Osteoblast (primary cell): ENCODE data around the gene GPR63. TPM values are rescaled to one million over a fixed set of nuclear protein-coding genes. Genes with fewer than 3 reads are reported as not detected.

Experiments
- DNase-seq: peaks from one replicate; pipeline ENCODE4 v3.0.0; 2011; ENCODE audit warnings: low spot score, mixed read lengths; ENCODE audit not compliant: insufficient read length; ENCODE audit errors: missing footprints
- H2AFZ ChIP-seq: 2 replicates; pipeline ENCODE4 v1.6.0; 2011; ENCODE audit warnings: mild to moderate bottlenecking, low read length
- H3K27ac ChIP-seq: 2 replicates; pipeline ENCODE4 v1.5.1; 2011; ENCODE audit warnings: mild to moderate bottlenecking, low read depth, low read length, moderate library complexity
- H3K27me3 ChIP-seq: 2 replicates; pipeline ENCODE4 v1.6.0; 2012; ENCODE audit warnings: mild to moderate bottlenecking, control low read depth, inconsistent platforms, low read length, moderate library complexity; ENCODE audit not compliant: insufficient read depth
- H3K36me3 ChIP-seq: 2 replicates; pipeline ENCODE4 v1.5.1; 2011; ENCODE audit warnings: mild to moderate bottlenecking, low read length, control low read depth, moderate library complexity; ENCODE audit not compliant: insufficient read depth
- H3K4me1 ChIP-seq: 2 replicates; pipeline ENCODE4 v1.5.1; 2011; ENCODE audit warnings: mild to moderate bottlenecking, low read length, control low read depth, moderate library complexity; ENCODE audit not compliant: insufficient read depth
- H3K4me2 ChIP-seq: 2 replicates; pipeline ENCODE4 v1.6.0; 2011; ENCODE audit warnings: mild to moderate bottlenecking, low read length; ENCODE audit not compliant: insufficient read depth
- H3K4me3 ChIP-seq: fragments of 200-600 bp; sonication (generic); 3 replicates; pipeline ENCODE4 v1.5.1; 2012; ENCODE audit warnings: mild to moderate bottlenecking, low read length, inconsistent platforms; ENCODE audit not compliant: insufficient read depth
- H3K79me2 ChIP-seq: 2 replicates; pipeline ENCODE4 v1.6.0; 2012; ENCODE audit warnings: mild to moderate bottlenecking, low read length, control low read depth, inconsistent platforms; ENCODE audit not compliant: insufficient read depth
- H3K9me3 ChIP-seq: 2 replicates; pipeline ENCODE4 v1.5.1; 2011; ENCODE audit warnings: low read depth, low read length, control low read depth
- H4K20me1 ChIP-seq: 2 replicates; pipeline ENCODE4 v1.6.0; 2012; ENCODE audit warnings: mild to moderate bottlenecking, low read length, control low read depth; ENCODE audit not compliant: insufficient read depth
- total RNA-seq: library from RNA; depleted of rRNA; stranded (reverse); fragments of >200 nt; gene quantifications from 2 replicates; pipeline ENCODE4 v1.2.3, GENCODE V29; 2012
- TF ChIP-seq, protein P1 (sequence below): IDR thresholded peaks from 2 replicates; pipeline ENCODE4 v1.5.1; 2011; ENCODE audit warnings: mild to moderate bottlenecking, low read depth, low read length, moderate library complexity; ENCODE audit errors: extremely low read depth

The GPR63 gene
- total RNA-seq, 1 donor = under 0.01 TPM

DNA sequence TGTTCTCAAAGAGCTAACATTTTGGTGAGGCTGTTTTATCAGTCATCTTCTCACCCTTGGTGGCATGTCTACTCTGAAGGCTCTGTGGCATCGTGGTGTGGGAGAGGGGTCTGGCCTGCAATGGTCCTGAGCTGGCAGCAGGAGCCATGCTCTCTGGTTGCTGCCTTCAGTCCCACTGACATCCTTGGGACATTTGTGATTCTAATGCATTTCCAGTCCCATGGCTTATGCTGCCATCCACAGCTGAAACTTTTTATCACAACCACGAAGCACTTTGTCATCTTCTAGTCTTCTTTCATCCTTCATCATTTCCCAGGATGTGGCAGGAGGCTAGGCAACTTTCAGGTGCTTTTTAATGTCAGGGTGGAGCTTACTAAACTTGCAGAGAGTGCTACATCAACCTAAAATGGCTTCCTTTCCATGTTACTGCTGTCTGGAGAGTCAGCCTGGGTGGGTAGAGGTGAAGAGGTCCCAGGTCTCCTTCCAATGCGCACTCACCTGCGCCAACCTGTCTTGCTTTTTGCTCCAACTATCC is 77.1 kb downstream of the GPR63 start:
- Histone ChIP-seq H3K27me3 (no peaks in the 10 kb centered on the region), H3K9me3 (no peaks in the 10 kb centered on the region), H3K36me3 (no peaks in the 10 kb centered on the region), H2AFZ (no peak overlapping the region), H3K79me2 (no peaks in the 10 kb centered on the region), H3K27ac (no peak overlapping the region), H3K4me2 (no peak overlapping the region), H3K4me3 (no peak overlapping the region), H3K4me1 (no peaks in the 10 kb centered on the region), H4K20me1 (no peaks in the 10 kb centered on the region)
- DNase-seq = no peak
- TF ChIP-seq, protein P1, sequence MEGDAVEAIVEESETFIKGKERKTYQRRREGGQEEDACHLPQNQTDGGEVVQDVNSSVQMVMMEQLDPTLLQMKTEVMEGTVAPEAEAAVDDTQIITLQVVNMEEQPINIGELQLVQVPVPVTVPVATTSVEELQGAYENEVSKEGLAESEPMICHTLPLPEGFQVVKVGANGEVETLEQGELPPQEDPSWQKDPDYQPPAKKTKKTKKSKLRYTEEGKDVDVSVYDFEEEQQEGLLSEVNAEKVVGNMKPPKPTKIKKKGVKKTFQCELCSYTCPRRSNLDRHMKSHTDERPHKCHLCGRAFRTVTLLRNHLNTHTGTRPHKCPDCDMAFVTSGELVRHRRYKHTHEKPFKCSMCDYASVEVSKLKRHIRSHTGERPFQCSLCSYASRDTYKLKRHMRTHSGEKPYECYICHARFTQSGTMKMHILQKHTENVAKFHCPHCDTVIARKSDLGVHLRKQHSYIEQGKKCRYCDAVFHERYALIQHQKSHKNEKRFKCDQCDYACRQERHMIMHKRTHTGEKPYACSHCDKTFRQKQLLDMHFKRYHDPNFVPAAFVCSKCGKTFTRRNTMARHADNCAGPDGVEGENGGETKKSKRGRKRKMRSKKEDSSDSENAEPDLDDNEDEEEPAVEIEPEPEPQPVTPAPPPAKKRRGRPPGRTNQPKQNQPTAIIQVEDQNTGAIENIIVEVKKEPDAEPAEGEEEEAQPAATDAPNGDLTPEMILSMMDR = no peak

DNA sequence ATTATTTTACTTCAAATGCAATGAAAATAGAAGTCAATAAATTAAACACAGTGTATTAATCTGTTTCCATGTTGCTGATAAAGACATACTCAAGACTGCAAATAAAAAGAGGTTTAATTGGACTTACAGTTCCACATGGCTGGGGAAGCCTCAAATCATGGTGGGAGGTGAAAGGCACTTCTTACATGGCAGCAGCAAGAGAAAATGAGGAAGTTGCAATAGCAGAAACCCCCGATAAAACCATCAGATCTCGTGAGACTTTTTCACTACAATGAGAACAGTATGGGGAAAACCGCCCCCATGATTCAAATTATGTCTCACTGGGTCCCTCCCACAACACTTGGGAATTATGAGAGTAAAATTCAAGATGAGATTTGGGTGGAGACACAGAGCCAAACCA is 82.2 kb downstream of the GPR63 start:
- H3K4me1 ChIP-seq = no peaks in the 10 kb centered on the region
- H3K36me3 ChIP-seq = no peaks in the 10 kb centered on the region
- no peak overlapping the region for H2AFZ ChIP-seq
- no peak overlapping the region for H3K27ac ChIP-seq
- H3K27me3 ChIP-seq = no peaks in the 10 kb centered on the region
- no peaks in the 10 kb centered on the region for H4K20me1 ChIP-seq
- no peak overlapping the region for H3K4me2 ChIP-seq
- TF ChIP-seq, protein P1 = no peak
- no peaks in the 10 kb centered on the region for H3K79me2 ChIP-seq
- H3K9me3 ChIP-seq = no peaks in the 10 kb centered on the region
- H3K4me3 ChIP-seq = no peak overlapping the region
- no peak for DNase-seq

DNA sequence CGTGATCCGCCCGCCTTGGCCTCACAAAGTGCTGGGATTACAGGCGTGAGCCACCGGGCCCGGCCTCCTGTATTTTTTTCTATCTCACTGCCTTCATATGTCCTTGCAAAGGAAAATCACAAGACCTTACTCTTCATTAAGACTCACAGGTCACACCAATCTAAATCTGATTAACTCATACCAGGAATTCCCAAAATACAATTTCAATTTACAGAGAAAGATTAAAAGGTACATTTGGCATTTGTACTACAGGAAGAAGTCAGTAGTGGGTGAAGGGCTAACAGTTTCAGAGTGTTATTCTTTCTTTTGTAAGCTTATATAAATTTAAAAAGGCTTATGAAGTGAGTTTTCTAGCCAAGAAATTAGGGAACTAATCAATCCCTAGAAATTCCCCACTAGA is 87.4 kb downstream of the GPR63 start:
- Histone ChIP-seq H3K4me2 (no peak overlapping the region), H4K20me1 (no peaks in the 10 kb centered on the region), H3K4me1 (no peaks in the 10 kb centered on the region), H2AFZ (no peak overlapping the region), H3K27me3 (no peaks in the 10 kb centered on the region), H3K36me3 (no peaks in the 10 kb centered on the region), H3K9me3 (no peaks in the 10 kb centered on the region), H3K4me3 (no peak overlapping the region), H3K27ac (no peak overlapping the region), H3K79me2 (no peaks in the 10 kb centered on the region)
- DNase-seq = peak; percentile 34
- TF ChIP-seq, protein P1 = no peak

Other genes starting within 250 kb of the GPR63 start
- gene NDUFAF4, start 60.4 kb upstream of the GPR63 start, total RNA-seq = 6.5 and 9.7 TPM in 2 replicates
- not detected in 2 replicates for gene KLHL32, start 87.3 kb upstream of the GPR63 start, total RNA-seq